HG02885 (cell line): ENCODE measurements around the gene ARL2BP.

Source experiments
- ATAC-seq: cut with Tn5 transposase; IDR thresholded peaks from one replicate; pipeline ENCODE4 v1.9.1; 2021; ENCODE audit warnings: mild to moderate bottlenecking; ENCODE audit not compliant: unreplicated experiment, poor library complexity

The ARL2BP gene

DNA sequence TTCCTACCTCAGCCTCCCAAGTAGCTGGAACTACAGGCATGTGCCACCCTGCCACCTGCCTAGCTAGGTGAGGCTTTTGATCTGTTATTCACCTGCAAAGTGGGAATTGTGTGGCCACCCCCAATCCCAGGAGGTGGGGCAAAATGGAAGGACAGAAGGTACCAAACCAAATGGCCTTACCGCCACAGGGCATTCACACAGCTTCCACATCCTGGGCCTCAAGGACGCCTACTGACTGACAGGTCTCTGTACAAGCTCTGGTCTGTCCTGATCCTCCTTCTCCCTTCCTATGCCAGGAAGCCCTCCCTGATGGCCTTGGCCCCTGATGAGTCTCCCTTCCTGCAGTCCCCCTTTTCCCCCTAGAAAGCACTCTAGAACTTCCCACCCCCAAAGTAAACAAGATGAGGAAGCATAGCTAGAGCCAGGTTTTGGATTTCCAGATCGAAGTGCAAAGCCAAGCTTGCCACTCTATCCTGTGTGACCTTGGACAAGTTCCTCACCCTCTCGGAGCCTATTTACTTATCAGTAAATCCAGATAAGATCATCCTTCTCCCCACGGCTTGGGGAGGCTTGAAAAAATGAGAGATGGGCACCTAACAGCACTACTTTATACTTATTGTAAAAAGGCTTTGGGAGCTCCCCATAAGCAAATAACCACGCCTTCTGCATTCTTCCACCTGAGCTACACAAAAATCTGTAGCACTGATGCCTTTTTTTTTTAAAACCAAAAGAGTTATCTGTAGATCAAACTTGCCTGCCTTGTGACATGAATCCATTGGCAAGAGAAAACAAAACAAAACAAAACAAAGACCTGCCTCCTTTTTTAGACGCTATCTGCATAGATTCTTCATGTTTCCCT lies 35.0 kb downstream of the ARL2BP start:
- ATAC-seq, result no peak

- no peak for ATAC-seq
Measured at GRCh38 chr16:57281791-57282190, 36.7 kb downstream of the ARL2BP start.

DNA sequence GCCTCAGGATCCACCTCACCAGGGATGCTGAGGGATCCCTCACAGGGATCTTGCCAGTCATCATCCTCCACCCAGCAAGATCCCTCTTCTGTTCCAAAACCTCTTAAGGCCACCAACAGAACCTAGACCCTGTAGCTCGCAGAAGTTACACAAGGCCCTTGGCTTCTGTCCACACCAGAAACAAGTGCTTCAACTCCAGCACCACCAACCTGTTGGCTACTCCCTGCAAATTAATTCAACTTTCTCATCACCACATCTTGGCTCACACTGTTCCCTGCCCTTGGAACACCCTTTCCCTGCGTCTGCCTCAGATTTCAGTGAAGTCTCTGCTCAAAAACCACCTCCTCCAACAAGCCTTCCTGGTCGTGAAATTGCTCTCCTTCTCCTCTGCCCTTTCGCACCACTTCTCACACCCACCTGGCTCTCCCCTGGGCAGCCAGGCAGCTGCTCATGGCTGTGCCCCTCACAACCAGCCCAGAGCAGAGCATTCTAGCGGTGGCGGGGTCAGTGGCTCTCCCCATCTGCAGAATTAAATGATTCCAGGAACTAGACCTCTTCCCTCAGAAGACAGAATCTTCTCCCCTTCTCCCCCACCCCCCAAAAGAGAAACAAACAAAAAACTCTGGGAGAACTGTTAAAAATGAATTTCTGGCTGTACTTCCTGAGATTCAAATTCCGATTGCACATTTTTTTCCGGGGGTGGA lies 37.6 kb downstream of the ARL2BP start:
- no peak for ATAC-seq

DNA sequence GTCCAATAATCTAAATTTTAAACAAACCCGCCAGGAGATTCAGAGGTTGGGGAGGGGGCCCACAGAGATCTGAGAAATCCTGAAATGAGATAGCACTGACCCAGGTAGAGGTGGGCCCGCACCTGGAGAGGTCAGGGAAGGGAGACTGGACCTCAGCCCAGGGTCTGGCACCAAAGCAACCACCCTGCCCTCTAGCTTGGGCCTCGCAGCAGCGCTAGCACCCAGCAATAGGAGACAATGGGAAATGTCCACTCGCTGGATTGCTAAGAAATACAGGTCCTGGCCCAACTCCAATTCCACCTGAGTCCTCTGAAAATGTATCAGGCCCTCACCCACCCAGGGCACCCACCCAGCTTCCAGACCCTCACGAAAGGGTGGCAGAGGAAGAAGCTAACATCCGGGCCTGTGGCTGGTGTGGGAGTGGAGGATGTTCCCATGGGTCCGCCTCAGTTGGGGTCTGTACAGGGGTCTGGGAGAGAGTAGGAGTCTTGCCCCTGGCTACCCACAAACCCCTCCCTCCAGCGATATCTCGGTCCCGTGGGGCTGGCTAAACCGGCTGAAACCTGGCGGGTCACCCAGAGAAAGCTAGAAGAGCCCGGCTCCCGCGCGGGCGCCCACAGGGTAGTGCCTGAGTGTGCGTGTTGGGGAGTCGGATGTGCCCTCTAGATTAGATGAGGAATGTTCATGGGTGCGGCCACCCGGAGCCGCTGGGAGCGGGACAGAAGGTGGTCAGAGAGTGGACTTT lies 38.3 kb downstream of the ARL2BP start:
- ATAC-seq, result no peak

- no peak for ATAC-seq
Measured at GRCh38 chr16:57283959-57284208, 38.8 kb downstream of the ARL2BP start.

DNA sequence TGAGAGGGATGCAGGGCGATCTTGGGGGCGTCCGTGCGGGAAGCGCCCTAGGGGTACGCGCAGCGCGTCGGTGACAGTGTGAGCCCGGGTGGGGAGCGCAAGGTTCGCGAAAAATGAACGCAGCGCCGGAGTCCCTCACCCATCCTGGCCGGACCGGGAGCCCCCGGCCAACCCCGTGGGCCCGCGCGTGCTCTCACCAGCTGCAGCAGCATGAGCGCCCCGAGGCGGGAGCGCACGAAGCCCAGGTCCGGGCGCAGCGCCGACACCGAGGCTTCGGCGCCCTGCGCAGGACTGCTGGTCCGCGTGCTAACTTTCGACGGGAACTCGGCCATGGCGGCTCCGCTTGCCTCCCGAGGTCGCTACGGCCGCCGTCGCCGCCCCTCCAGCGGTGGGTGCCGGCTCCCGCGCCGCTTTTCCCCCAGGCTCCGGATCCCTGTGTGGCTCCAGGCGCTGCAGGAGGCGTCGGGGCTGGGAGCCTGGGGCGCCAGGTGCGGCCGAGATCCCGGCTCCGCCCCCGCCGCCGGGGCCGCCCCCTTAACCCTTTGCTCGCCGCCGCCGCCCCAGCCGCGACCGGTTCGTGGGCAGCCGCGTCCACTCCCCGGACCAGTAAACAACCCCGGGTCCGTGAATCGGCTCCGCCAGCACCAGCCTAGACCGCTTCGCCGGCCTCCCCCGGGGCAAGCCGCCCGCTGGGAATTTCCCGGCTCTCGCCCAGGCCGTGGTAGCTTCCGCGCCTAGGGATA lies 39.3 kb downstream of the ARL2BP start, which contains the start of gene PLLP:
Gene PLLP (minus strand): TSS at position 464 of the 743 bp plus-strand sequence. CDS start 132 bp downstream, at position 332.
- no peak for ATAC-seq

GRCh38 chr16:57284952-57285363 lies 39.9 kb downstream of the ARL2BP start:
- ATAC-seq, result no peak

GRCh38 chr16:57285379-57285778 lies 40.3 kb downstream of the ARL2BP start:
- no peak for ATAC-seq

DNA sequence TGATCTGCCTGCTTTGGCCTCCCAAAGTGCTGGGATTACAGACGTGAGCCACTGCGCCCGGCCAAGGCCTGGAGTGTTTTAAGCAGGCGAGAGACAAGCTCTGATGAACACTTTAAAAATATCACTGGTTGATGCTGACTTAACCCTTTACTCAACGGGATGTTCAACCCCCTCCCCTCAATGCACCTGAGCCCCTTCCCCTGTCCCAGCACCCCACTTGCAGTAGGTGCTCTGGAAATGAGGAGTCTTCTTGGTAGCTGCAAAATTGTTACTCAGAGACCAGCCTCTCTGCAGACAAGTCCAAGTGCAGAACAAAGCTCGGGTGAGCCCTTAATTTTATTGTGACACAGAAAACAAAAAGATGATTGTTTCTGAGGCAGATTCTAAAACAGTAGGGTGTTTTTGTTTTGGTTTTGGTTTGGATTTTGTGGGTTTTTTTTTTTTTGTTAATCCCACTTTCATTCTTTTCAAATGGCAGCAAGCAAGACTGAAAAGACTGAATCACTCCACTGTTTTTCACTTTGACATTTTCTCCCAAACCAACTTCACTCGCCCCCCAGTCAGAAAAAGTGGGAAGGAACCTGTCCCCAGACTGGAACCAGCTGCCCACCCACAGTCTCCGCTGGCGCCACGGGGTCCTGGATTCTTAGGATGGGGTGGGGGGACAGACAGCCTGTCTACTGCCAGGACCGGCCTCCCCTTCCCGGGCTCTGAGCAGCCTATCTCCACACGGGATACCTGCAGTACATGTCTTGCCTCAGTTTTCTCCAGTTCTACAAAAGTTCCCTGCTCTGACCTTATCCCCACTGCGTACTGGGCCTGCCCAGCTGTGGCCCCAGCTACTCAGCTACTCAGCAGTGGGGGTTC lies 44.6 kb downstream of the ARL2BP start:
- ATAC-seq, result no peak

- ATAC-seq, result no peak
Measured at GRCh38 chr16:57297856-57298255, 52.8 kb downstream of the ARL2BP start.

- peak; percentile 14 for ATAC-seq
Measured at GRCh38 chr16:57299009-57299718, 54.1 kb downstream of the ARL2BP start.

DNA sequence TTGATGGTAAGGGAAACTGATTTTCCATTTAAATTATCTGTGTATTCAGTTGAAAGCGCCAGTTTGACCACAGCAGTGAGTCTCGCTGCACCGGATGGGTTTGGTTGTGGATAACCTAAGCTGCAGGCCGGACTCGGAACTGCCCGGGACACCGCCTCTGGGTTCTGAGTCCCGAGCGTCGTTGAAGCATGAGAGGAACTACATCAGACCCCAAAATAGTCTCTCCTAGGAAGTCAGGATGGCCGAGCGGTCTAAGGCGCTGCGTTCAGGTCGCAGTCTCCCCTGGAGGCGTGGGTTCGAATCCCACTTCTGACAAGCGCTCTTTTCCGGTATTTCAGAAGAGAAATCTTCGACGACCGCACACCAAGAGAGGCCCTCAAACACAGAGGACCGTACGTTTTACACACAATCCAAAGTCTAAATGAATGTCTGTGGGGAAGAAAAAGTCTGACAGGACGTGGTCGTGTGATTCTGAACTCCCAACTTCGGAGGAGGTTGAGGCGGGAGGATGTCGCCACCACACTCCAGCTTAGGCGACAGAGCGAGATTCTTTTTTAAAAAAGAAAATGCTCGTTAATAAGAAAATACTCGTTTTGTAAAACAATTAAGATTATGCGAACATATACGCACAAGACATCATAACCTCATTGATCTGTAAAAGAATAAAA lies 54.8 kb downstream of the ARL2BP start:
- peak; percentile 53 for ATAC-seq

- peak; percentile 88 for ATAC-seq
Measured at GRCh38 chr16:57300387-57301125, 55.5 kb downstream of the ARL2BP start.

DNA sequence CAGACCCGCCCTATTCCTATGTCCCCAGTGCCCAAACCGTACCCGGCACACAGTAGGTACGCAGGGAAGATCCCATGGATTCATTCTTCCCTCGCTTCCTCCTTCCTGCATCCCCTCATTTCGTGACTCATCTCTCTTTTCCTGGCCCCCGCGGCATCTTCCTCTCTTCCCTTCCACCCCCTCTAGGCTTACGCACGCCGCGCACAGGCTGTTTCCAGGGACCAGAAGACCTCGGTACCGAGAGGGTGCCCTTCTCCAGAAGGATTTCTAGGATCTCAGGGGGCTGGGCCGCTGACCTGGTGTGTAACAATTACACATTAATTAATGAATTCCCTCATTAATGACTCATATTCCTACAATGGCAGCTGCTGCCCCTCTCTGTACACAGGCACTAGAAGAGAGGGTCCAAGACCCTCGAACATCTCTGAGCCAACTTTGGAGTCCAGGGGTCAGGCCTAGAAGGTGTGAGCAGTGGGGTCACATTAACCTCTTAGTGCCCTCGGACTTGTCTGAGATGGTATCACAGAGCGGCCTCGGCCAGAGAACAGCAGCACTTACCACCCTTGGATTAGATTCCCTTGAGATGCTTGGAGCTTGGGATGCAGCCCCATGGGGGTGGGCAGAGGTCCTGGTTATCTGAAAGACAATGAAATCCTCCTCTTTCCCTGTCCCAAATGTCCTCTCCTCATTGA lies 56.2 kb downstream of the ARL2BP start:
- no peak for ATAC-seq
